GM21515 (cell line): ENCODE measurements around the gene GALNT2.

Experiments used
- ATAC-seq: cut with Tn5 transposase; IDR thresholded peaks from one replicate; pipeline ENCODE4 v1.9.1; 2021; ENCODE audit not compliant: unreplicated experiment

GALNT2 gene

DNA sequence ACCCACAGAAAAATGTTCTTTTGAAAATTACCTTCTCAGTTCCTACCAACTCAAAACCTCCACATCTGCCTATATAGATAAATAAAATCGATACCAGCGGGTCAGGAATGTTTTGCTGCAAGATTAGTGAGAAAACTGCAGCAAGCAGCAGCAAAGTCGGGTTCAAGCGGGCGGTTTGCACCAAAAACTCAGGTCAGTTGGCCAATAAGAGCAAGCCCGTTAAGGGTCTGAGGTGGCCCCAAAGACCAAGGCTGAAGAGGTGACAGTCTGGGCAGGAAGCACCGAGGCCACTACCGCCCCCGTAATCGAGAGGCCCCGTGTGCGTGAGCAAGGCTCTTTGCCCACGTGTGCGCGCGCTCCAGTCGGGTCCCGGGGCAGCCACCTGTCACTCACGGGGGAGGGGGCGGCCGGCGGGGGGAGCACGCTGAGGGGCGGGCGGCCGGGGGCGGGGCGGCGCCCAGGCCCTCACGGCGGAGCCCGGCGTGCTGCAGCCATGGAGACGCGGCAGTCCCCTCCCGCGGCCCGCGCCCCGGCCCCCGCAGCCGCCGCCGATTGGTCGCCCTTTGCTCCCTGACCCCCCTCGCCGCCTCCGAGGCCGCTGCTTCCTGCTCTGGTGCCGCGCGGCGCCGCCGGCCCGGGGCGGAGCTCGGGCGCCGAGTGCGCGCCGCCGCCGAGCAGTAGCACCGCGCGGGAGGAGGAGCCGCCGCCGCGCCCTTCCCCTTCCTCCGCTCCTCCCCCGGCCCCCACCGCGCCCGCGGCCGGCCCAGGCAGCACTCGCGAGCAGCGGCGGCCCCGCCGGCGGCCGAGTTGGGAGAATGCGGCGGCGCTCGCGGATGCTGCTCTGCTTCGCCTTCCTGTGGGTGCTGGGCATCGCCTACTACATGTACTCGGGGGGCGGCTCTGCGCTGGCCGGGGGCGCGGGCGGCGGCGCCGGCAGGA is at the start of gene GALNT2:
GALNT2 (plus strand) TSS at position 773 of the 939 bp plus-strand sequence; CDS start at position 816, 43 bp downstream.
- ATAC-seq: peak; percentile 89

DNA sequence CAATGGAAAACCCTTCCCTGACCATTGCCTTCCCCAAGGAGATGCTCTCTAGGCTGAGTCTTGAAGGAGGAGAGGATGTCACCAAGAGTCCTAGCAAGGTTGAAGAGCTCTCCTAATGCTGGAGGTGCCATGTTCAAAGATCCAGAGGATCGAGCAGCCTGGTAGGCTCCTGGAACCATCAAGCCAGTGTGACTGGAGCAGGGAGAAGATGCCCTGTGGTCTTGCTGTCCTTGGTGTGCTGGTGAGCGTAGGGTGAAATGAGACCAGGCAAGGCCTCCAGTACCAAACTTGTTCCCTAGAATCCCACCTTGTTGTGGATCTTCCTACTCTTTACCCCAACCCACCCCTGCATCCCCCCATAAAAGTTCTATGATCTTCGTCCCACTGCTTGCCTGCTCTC is 46.6 kb upstream of the GALNT2 start:
- no peak for ATAC-seq

DNA sequence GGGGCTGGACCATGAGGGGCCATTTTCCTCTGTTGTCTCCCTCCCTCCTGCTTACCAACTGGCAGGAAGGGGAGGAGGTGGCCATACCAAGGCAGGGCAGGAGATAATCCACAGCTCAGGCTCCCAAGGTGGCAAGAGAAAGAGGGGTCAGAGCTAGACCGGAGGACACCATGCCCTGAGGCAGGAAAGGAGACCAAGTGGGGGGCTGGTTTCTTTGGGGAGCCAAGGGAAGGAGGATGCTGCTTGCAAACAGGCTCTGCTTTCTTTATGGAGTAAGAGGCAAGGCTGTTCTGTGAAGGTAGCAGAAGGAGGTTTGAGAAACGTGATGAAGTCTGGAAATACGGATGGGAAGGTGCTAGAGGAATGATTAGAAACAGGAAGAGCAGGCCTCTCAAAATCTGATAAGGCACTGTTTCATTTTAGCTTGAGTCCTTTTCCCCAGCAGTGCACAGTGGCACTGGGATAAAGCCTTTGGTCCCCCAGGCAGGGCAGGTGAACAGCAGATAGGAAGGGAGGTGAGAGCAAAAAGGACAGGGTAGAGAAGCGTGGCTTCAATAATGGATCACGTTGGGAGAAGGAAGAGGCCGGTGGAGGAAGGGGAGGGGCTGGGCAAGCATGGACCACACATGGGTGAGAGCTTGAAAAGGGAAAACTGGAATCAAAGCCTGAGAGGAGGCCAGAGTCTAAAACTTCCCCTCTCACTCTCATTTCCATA is 44.2 kb upstream of the GALNT2 start:
- ATAC-seq: no peak

GRCh38 chr1:230025686-230026085 is 41.4 kb upstream of the GALNT2 start:
- ATAC-seq: no peak

DNA sequence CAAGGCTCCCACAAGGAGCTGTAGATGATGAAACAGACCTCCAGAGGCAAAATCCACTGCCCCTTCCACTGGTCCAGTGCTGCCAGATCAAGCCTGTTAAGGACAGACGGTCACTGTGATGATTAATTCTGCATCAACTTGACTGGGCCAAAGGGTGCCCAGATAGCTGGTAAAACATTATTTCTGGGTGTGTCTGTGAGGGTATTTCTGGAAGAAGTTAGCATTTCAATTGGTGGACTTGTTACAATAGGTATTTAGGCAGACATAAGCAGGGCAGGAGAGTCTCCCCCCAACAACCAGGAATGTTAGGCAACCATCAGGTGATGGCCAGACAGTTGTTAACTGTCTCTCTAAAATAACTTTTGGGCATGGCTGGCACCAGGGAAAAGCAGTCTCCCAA is 40.9 kb upstream of the GALNT2 start:
- ATAC-seq: no peak

DNA sequence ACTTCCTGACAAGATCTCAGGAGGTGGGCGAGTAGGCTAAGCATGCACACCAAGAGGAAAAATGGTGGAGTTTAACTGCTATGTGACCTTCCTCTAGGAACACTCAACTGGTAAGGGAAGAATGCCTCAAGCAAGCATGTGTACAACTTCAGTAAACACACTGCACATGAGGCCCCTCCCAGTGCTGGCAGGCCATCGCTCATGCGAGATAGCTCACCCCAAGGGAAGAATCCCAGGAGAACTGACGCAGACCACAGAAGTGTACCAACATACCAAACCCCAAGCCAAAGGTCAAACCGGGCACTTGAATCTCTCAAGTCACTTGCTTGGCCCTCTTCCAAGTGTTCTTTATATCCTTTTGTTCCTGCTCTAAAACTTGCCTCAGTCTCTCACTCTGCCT is 40.5 kb upstream of the GALNT2 start:
- ATAC-seq: no peak

DNA sequence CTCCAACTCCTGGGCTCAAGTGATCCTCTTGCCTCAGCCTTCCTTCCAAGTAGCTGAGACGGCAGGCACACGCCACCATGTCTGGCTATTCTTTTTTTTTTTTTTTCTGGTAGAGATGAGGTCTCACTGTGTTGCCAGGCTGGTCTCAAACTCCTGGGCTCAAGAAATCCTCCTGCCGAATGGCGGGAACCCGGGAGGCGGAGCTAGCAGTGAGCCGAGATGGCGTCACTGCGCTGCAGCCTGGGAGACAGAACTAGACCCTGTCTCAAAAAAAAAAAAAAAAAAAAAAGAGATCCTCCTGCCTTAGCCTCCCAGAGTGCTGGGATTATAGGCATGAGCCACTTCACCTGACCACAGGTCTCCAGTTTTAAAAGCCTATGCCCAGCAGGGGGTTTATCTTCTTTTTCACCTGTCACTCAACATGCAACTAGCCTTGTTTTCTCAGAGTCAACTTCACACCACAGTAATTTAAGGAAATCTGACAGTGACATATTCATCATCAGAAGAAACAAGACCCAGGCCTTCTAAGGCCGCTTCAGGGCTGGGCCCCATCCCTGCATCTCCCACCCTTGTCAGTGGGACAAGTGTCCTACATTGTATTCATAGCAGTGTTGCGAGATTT is 38.3 kb upstream of the GALNT2 start:
- no peak for ATAC-seq

DNA sequence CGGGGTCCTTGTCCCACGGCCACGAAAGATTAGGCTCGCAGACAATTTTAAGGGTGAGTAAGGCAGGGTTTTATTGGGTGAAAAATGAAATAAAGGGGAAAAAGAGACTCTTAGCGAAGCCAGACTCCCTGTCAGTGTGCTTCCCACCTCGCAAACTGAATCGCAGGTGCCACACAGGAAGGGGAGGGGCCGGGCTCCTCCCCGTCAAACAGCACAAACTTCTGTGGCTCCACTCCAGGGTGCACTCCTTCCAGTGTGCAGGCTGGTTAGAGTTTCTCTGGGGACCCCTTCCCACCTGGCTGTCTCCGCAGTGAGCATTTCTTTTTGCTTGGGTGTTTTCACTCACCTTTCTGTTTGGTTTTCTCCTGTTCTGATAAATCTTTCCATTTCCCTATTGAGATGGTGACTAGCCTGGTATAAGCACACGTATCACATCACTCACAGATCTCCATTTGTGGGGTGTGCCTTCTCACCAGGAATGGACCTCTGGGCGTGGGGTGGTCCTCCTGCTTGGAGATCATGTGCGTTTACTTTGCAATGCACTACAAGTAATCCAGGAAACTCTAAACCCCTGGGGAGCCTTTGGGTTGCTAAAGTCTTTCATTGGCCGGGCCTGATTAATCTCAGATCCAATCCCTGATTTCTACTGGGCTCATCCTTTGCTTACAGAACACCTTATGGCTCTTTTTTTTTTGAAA is 37.6 kb upstream of the GALNT2 start:
- no peak for ATAC-seq

DNA sequence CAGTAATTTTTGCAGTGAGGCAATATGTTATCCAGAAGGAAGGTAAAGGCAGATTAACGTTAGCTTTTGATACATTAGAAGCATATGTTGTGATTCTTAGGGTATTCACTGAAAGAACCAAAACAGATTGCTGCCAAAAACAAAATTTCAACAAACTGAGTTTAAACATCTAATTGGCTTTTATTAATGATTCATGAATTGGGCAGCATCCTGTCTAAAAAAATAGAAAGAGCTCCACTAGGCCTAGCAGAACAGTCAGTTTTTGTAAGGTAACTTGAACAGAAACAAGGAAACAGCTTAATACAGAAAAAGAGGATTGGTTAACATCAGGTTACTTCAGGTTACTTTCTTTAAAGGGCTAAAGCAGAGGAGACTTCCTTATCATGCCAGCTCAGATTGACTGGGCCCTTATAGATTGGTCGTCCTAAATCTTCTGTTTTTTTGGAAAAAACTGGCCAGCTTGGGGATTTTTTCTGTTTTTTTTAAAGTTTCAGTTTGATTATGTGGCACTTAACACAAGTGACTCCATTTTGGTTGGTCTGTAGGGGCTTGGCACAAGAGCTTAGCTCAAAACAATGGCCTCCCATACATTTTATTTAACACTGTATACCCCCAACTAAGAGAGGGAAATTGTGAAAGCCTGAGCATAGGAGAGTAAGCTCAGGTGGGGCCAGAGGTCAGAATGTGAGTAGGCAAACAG is 36.8 kb upstream of the GALNT2 start:
- ATAC-seq: no peak

GRCh38 chr1:230031131-230031530 is 35.9 kb upstream of the GALNT2 start:
- ATAC-seq: no peak

DNA sequence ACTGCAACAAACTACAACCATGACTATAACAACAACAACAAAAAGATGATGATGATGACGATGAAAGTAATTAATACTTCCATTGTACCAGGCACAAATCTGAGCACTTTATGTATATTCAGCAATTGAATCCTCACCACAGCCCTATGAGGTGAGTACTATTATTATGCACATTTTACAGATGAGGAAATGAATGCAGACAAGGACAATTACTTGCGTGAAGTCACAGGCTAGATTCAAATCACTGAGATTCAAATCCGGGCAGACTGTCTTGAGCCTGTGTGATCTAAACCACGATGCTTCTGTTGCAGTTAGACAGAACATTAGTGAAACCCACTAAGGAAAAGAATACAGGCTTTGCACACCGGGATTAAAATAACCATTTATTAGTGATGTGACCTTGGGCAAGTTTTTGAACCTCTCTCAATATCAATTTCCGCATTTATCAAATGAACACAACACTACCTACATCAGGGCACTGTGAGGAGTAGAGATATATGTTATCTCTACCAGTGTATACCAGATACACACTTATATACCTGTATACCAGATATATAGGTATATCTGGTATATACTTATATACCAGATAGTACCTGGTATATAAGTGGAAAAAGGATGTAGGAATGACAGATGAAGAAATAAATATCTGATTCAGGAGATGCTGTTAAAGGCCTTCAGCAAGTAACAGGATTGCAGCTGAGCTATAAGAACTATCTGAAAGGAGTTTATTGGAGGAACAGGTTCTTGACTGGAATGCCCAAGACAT is 34.3 kb upstream of the GALNT2 start:
- ATAC-seq: no peak

GRCh38 chr1:230037261-230037660 is 29.8 kb upstream of the GALNT2 start:
- ATAC-seq: peak; percentile 68

DNA sequence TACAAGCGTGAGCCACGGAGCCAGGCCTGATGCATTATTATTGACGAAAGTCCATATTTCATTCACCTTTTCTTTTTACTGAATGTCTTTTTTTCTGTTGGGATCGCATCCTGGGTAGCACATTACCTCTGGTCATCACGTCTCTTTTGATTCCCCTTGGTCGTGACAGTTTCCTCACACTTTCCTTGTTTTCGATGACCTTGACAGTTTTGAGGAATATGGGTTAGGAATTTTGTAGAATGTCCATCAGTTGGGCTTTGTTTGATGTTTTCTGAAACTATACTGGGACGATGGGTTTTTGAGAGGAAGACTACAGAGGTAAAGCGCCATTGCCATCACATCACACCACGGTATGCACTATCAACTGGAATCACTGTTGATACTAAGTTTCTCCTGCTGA is 26.6 kb upstream of the GALNT2 start:
- ATAC-seq: no peak

DNA sequence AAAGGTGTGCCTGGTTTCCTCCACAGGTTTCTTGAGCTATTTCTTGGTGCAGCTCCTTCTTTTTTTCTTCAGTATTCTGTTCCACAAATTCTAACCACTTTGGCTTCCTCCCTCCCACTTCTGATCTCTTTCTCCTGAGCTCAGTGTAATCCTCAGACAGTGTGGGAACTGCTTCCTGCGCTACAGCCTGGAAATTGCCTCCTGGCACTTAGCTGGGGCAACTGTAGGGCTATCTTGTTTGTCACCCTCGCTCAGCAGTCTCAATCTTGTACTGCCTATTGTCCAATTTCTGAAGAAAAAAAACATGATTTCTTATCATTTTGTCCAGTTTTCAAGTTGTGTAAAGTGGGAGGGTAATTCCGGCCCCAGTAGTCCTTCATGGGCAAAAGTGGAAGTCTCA is 24.0 kb upstream of the GALNT2 start:
- no peak for ATAC-seq

DNA sequence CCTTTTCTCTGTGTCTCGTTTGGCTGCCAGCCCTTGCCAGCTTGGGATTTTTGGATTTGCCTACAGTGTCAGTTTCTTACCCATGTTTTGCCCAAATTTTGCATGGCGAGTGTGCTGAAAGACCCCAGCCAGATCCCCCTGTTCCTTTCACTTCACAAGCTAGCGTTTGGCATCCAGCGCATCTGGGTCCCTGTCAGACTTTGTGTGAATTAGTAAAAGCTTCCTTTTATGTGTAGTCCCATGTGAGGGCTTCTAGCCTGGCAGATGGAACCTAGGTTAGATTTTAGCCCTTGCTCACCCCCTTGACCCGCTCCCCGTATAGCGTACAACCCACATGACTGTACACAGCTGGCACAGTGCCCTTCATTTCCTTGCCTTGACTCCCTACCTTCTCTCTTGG is 22.3 kb upstream of the GALNT2 start:
- no peak for ATAC-seq

- ATAC-seq: no peak
Observed at GRCh38 chr1:230047114-230047865, 19.7 kb upstream of the GALNT2 start.

GRCh38 chr1:230048322-230048721 is 18.7 kb upstream of the GALNT2 start:
- ATAC-seq: no peak

DNA sequence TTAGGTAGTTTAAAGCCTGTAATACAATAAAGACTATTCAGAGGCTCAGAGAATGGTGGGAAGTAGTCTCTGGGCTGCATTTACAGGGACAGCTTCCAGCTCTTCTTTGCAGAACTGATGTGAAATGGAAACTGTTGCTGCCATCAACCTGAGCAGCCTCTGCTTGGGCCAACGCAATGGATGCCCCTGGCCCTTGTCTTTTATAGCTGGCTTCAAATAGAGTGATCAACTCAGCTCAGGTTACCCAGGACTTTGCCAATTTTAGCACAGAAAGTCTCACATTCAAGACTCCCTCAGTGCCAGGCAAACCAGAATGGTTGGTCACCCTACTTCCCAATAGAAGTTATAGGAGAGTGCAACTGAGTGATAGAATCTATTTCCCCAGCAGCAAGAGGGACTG is 18.1 kb upstream of the GALNT2 start:
- ATAC-seq: no peak

GRCh38 chr1:230049731-230050130 is 17.3 kb upstream of the GALNT2 start:
- no peak for ATAC-seq
